Measurements from ENCODE around the gene CTSW. TPM values are rescaled to one million over a fixed set of nuclear protein-coding genes. Genes with fewer than 3 reads are reported as not detected.

Gene CTSW
- total RNA-seq, 2 experiments from 2014 or later: 20.6 to 21.6 TPM

DNA sequence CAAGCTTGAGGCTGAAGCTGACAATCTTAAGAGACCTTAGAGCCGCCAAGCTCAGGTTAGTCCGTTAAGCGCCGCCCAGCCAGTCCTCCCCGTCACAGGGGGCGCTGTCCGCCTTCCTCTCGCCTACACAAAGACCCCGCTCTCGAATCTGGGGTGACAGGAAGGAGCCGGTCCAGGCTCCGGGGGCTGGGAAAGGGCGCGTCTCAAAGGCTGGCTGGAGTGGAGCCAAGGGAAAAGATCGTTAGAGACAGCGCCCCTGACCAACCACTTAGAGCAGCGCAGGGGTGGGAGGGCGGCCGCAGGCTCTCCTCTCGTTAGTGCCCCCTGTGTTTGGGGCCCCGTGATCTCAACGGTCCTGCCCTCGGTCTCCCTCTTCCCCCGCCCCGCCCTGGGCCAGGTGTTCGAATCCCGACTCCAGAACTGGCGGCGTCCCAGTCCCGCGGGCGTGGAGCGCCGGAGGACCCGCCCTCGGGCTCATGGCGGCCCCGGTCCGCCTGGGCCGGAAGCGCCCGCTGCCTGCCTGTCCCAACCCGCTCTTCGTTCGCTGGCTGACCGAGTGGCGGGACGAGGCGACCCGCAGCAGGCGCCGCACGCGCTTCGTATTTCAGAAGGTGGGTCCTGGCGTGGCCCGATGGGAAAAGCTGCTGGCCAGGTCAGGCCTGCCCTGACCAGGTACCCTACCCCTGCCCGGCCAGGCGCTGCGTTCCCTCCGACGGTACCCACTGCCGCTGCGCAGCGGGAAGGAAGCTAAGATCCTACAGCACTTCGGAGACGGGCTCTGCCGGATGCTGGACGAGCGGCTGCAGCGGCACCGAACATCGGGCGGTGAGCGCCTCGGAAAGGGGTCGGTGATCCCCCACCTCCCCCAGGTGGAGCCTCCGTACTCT, 19.1 kb upstream of the CTSW start, which contains the start of gene MUS81:
Gene MUS81 (plus strand): TSS at position 156 of the 887 bp plus-strand sequence. CDS start 321 bp downstream, at position 477.
- H3K9me3 ChIP-seq (ENCODE audit: control insufficient read depth in 1 of 2, insufficient read depth in 1 of 2, low read length in 2 of 2): no peaks in the 10 kb centered on the region
- H3K4me1 ChIP-seq (ENCODE audit: insufficient read depth, low read length): peaks cover 66% of the 10 kb centered on the region
- peak within 1 kb of the TSS; percentile 90 for H3K4me3 ChIP-seq (ENCODE audit: low read length)
- Mint-ChIP-seq H3K36me3 (ENCODE audit: low read depth) (peaks cover 85% of the 10 kb centered on the region), H3K9me3 (no peaks in the 10 kb centered on the region), H3K4me3 (peak within 1 kb of the TSS; percentile 94), H3K27me3 (no peaks in the 10 kb centered on the region), H3K4me1 (ENCODE audit: low read depth) (peaks cover 47% of the 10 kb centered on the region), H3K27ac (peak within 1 kb of the TSS; percentile 94)
- TF ChIP-seq CTCF (IDR thresholded peaks at IDR 0.05): peak; percentile 94
- intact Hi-C loops (cut with DNase I, micrococcal nuclease): loop anchor here (1.0 kb wide), 3 partner anchors 13 to 28 kb away; partner anchors contain the start of gene FIBP (in 1 of the 2)
- DNase-seq (peak; percentile 92 to 99 (median 96)), ATAC-seq (ENCODE audit: poor library complexity) (peak; percentile 40)
- POLR2A ChIA-PET: interaction anchor here (0.9 to 5.8 kb wide), 38 partner anchors 9 to 1543 kb away, joined by 3 to 248 read pairs (median 8); partner anchors contain the start of genes BANF1, C11orf68, CCDC85B and CST6
- peak within 1 kb of the TSS; percentile 92 to 96 for H3K27ac ChIP-seq (ENCODE audit: low read depth in 1 of 2, low read length in 2 of 2)
- H3K27me3 ChIP-seq (ENCODE audit: control insufficient read depth in 1 of 2, insufficient read depth in 2 of 2, low read length in 2 of 2): no peaks in the 10 kb centered on the region
- CTCF ChIA-PET: interaction anchor here (0.5 to 5.2 kb wide), 29 partner anchors 9 to 421 kb away, joined by 3 to 80 read pairs (median 4); partner anchors contain the start of genes BANF1, C11orf68, CCDC85B and CTSW
- H3K36me3 ChIP-seq (ENCODE audit: insufficient read depth, low read length): peaks cover 52% of the 10 kb centered on the region

DNA sequence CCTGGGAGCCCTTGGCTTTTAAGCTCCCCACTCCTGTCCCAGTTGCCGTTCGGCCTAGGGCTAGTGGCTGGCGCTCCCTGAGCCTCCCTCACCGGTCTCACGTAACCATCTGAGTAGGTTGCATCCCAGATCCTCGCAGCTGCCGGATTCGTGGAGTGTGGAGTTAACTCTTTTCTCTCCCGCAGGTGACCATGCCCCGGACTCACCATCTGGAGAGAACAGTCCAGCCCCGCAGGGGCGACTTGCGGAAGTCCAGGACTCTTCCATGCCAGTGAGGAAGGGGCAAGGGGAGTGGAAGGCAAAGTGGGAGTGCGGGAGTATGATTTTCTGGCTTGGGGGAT, 18.5 kb upstream of the CTSW start:
- Mint-ChIP-seq H3K27me3 (no peaks in the 10 kb centered on the region), H3K4me1 (ENCODE audit: low read depth) (peaks cover 41% of the 10 kb centered on the region), H3K36me3 (ENCODE audit: low read depth) (peaks cover 84% of the 10 kb centered on the region), H3K4me3 (peak overlapping the region; percentile 94), H3K27ac (peak overlapping the region; percentile 94), H3K9me3 (no peaks in the 10 kb centered on the region)
- Histone ChIP-seq H3K27ac (ENCODE audit: low read depth in 1 of 2, low read length in 2 of 2) (peak overlapping the region; percentile 5 to 92), H3K36me3 (ENCODE audit: insufficient read depth, low read length) (peaks cover 52% of the 10 kb centered on the region), H3K27me3 (ENCODE audit: control insufficient read depth in 1 of 2, insufficient read depth in 2 of 2, low read length in 2 of 2) (no peaks in the 10 kb centered on the region), H3K4me1 (ENCODE audit: insufficient read depth, low read length) (peaks cover 60% of the 10 kb centered on the region), H3K9me3 (ENCODE audit: control insufficient read depth in 1 of 2, insufficient read depth in 1 of 2, low read length in 2 of 2) (no peaks in the 10 kb centered on the region), H3K4me3 (ENCODE audit: low read length) (peak overlapping the region; percentile 90)
- POLR2A ChIA-PET: interaction anchor here (1.2 to 5.8 kb wide), 11 partner anchors 10 to 246 kb away, joined by 3 to 248 read pairs (median 33); partner anchors contain the start of genes BANF1, CCDC85B, EFEMP2 and EIF1AD
- ATAC-seq (ENCODE audit: poor library complexity) (no peak), DNase-seq (no peak)
- CTCF ChIA-PET: interaction anchor here (0.5 to 5.2 kb wide), 4 partner anchors 23 to 149 kb away, joined by 4 to 80 read pairs (median 22); partner anchors contain the start of genes CCDC85B, FIBP and KAT5
- intact Hi-C loops (cut with DNase I, micrococcal nuclease): no loop called here
- no peak for TF ChIP-seq CTCF (IDR thresholded peaks at IDR 0.05)

DNA sequence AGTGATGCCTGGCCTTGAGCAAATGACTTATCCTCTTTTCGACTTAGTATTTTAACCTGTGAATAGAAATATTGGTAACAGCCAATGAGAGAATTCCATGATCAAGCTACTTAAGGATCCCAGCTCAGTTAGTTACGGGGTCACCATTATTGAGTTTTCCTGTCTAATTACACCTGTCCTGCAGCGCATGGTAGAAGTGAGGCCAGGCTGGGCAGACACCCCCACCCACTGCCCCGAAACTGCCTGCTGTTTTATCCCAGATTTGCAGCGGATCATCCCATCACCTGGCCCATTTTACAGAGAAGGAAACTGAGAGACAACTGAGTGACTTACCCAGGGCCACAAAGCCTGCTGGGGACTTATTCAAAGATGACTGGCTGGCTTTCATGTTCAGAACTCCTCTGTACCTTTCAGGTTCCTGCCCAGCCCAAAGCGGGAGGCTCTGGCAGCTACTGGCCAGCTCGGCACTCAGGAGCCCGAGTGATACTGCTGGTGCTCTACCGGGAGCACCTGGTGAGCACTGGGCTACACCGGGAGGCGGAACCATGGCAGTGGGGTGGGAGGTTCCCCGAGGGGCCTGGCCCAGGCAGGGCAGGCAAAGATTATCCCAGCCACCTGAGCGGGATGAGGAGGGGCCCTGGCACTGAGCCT, 18.0 kb upstream of the CTSW start:
- Mint-ChIP-seq H3K36me3 (ENCODE audit: low read depth) (peaks cover 82% of the 10 kb centered on the region), H3K27me3 (no peaks in the 10 kb centered on the region), H3K27ac (peak overlapping the region; percentile 94), H3K4me1 (ENCODE audit: low read depth) (peaks cover 36% of the 10 kb centered on the region), H3K9me3 (no peaks in the 10 kb centered on the region), H3K4me3 (peak overlapping the region; percentile 94)
- peak overlapping the region in 1 of 2 donors; percentile 5 for H3K27ac ChIP-seq (ENCODE audit: low read depth in 1 of 2, low read length in 2 of 2)
- ChIA-PET CTCF (interaction anchor here (0.5 to 5.2 kb wide), 4 partner anchors 23 to 150 kb away, joined by 4 to 80 read pairs (median 22); partner anchors contain the start of genes CCDC85B, FIBP and KAT5), POLR2A (interaction anchor here (1.2 to 5.8 kb wide), 7 partner anchors 10 to 150 kb away, joined by 3 to 248 read pairs (median 37); partner anchors contain the start of genes BANF1, CCDC85B, EFEMP2 and EIF1AD)
- peaks cover 52% of the 10 kb centered on the region for H3K36me3 ChIP-seq (ENCODE audit: insufficient read depth, low read length)
- H3K4me3 ChIP-seq (ENCODE audit: low read length): peak overlapping the region; percentile 90
- TF ChIP-seq CTCF (IDR thresholded peaks at IDR 0.05): no peak
- ATAC-seq (ENCODE audit: poor library complexity) (no peak), DNase-seq (peak in 3 of 14 experiments; percentile 3 to 27 (median 18))
- H3K27me3 ChIP-seq (ENCODE audit: control insufficient read depth in 1 of 2, insufficient read depth in 2 of 2, low read length in 2 of 2): no peaks in the 10 kb centered on the region
- no peaks in the 10 kb centered on the region for H3K9me3 ChIP-seq (ENCODE audit: control insufficient read depth in 1 of 2, insufficient read depth in 1 of 2, low read length in 2 of 2)
- H3K4me1 ChIP-seq (ENCODE audit: insufficient read depth, low read length): peaks cover 55% of the 10 kb centered on the region
- intact Hi-C loops (cut with DNase I, micrococcal nuclease): no loop called here

Data from CD4-positive, alpha-beta T cell (primary cell).